Prostate gland (tissue), 2 donors: ENCODE data around the gene TSPOAP1. TPM values are rescaled to one million over a fixed set of nuclear protein-coding genes. Genes with fewer than 3 reads are reported as not detected.

Source experiments
- DNase-seq: peaks from one replicate; pipeline ENCODE4 v3.0.0-alpha.2; 2019; ENCODE audit warnings: low spot score
- H3K27ac ChIP-seq, 2 donors: fragments of 200-600 bp; sonication (generic); 2 replicates each; pipeline ENCODE4 v1.5.1; 2017 to 2019
- H3K27me3 ChIP-seq: fragments of 200-600 bp; sonication (generic); replicated peaks from 2 replicates; pipeline ENCODE4 v1.5.1; 2019; ENCODE audit not compliant: insufficient read depth
- H3K36me3 ChIP-seq, 2 donors: fragments of 200-600 bp; sonication (generic); 1 replicate in 1 of 2; 2 replicates in 1 of 2; pipeline versions ENCODE4 v1.5.1 to v1.8.1; 2017 to 2019
- H3K4me1 ChIP-seq: fragments of 200-600 bp; sonication (generic); replicated peaks from 2 replicates; pipeline ENCODE4 v1.5.1; 2019
- H3K4me3 ChIP-seq, 2 donors: fragments of 200-600 bp; sonication (generic); 2 replicates each; pipeline ENCODE4 v1.5.1; 2017 to 2019
- H3K9me3 ChIP-seq: fragments of 200-600 bp; sonication (generic); 2 replicates; pipeline ENCODE4 v1.5.1; 2017
- CTCF ChIP-seq, 4 experiments: fragments of 200-600 bp in 2 of 4; fragments of 450-650 bp in 2 of 4; sonication (generic) in 2 of 4; IDR thresholded peaks; 1 replicate in 3 of 4; 2 replicates in 1 of 4; pipeline ENCODE4 v1.5.1; 2016 to 2019; ENCODE audit warnings: antibody characterized with exemption in 4 of 4, mild to moderate bottlenecking in 2 of 4, moderate library complexity in 2 of 4
- POLR2A ChIP-seq: fragments of 450-650 bp; IDR thresholded peaks from one replicate; pipeline ENCODE4 v1.6.1; 2016; ENCODE audit warnings: antibody characterized with exemption, mild to moderate bottlenecking
- POLR2AphosphoS5 ChIP-seq: sonication (generic); formaldehyde crosslinking; IDR thresholded peaks from one replicate; pipeline ENCODE4 v1.6.1; 2017; ENCODE audit warnings: antibody characterized with exemption
- WGBS: methylation state at CpG from one replicate; pipeline ENCODE4 v1.1.5; 2018; 5-methylcytosine and 5-hydroxymethylcytosine counted together
- intact Hi-C: fragments of 100-400 bp; cut with DNase I; formaldehyde crosslinking; loops from one replicate; pipeline ENCODE4 v1.14.2; 2022
- microRNA counts, 2 donors: library from miRNA; unstranded; fragments of <30 nt; microRNA quantifications; one replicate each; lab custom pipeline; 2016 to 2017
- microRNA-seq: library from miRNA; unstranded; fragments of <30 nt; microRNA quantifications from one replicate; pipeline ENCODE4, GENCODE V29; 2016
- small RNA-seq, 2 donors: library from RNA; depleted of rRNA; stranded (forward); fragments of <200 nt; gene quantifications; one replicate each; pipeline ENCODE3, GENCODE V24; 2016
- total RNA-seq, 2 donors: library from RNA; depleted of rRNA; stranded (reverse); fragments of >200 nt; gene quantifications; one replicate each; pipeline ENCODE4 v1.1.0, GENCODE V29; 2016

TSPOAP1 gene
- total RNA-seq, 2 donors from 2014 or later = 22.7 to 26.5 TPM

- no peaks in the 10 kb centered on the region for H3K4me1 ChIP-seq
- peaks cover 4% of the 10 kb centered on the region for H3K27me3 ChIP-seq
- no peak overlapping the region for H3K27ac ChIP-seq
- intact Hi-C loops = no loop called here
- 26% methylated on average over 8 of the region's 8 CpGs for WGBS
- DNase-seq = no peak
- H3K4me3 ChIP-seq = no peak overlapping the region
- no peaks in the 10 kb centered on the region for H3K9me3 ChIP-seq
- no peaks in the 10 kb centered on the region for H3K36me3 ChIP-seq
- TF ChIP-seq POLR2AphosphoS5 (no peak), CTCF (IDR thresholded peaks at IDR 0.05) (no peak), POLR2A (no peak)
These were observed 73.8 kb downstream of the TSPOAP1 start for GRCh38 chr17:58254803-58255202.

GRCh38 chr17:58253082-58253481 lies 75.5 kb downstream of the TSPOAP1 start:
- intact Hi-C loops = no loop called here
- H3K4me1 ChIP-seq = no peaks in the 10 kb centered on the region
- no peak overlapping the region for H3K27ac ChIP-seq
- H3K9me3 ChIP-seq = no peaks in the 10 kb centered on the region
- TF ChIP-seq POLR2AphosphoS5 = no peak
- TF ChIP-seq POLR2A = no peak
- no peak for TF ChIP-seq CTCF (IDR thresholded peaks at IDR 0.05)
- DNase-seq = no peak
- H3K27me3 ChIP-seq = peaks cover 4% of the 10 kb centered on the region
- 88% methylated on average over 3 of the region's 3 CpGs for WGBS
- H3K36me3 ChIP-seq = no peaks in the 10 kb centered on the region
- H3K4me3 ChIP-seq = no peak overlapping the region

GRCh38 chr17:58252141-58252540 lies 76.5 kb downstream of the TSPOAP1 start:
- Histone ChIP-seq H3K36me3 (no peaks in the 10 kb centered on the region), H3K9me3 (no peaks in the 10 kb centered on the region), H3K4me1 (no peaks in the 10 kb centered on the region), H3K27ac (no peak overlapping the region), H3K4me3 (no peak overlapping the region), H3K27me3 (peaks cover 4% of the 10 kb centered on the region)
- no peak for DNase-seq
- TF ChIP-seq CTCF (IDR thresholded peaks at IDR 0.05) (no peak), POLR2A (no peak), POLR2AphosphoS5 (no peak)
- intact Hi-C loops = no loop called here
- WGBS = 67% methylated on average over 9 of the region's 9 CpGs

MicroRNA genes within 50 kb of the gene (microRNA counts, 767-probe panel; counts per million panel counts)
- 2,448 to 3,397 counts per million in 2 donors for microRNA hsa-miR-142-3p (lab: Ali Mortazavi, UCI)
- 2,000 to 2,705 counts per million in 2 donors for microRNA hsa-miR-142-5p (lab: Ali Mortazavi, UCI)

Small RNA genes within 50 kb of the gene (microRNA-seq; reads per million reads assigned to microRNA genes)
- not detected for gene MIR4736

Small RNA genes within 50 kb of the gene (small RNA-seq; reads per million reads assigned to genes)
- gene MIR4736 = 0 to 0.10 reads per million in 2 donors

Other genes with a start within 250 kb of the TSPOAP1 start
- 10 to 100 TPM; 29.9 to 33.0 TPM for gene DYNLL2, start 245.4 kb downstream of the TSPOAP1 start, total RNA-seq
- gene OR4D1, start 180.4 kb downstream of the TSPOAP1 start, total RNA-seq = under 1 TPM in 1 of 2 donors, not detected in 1; 0.34 TPM
- gene OR4D2, start 161.8 kb downstream of the TSPOAP1 start, total RNA-seq = not detected
- gene EPX, start 136.1 kb downstream of the TSPOAP1 start, total RNA-seq = not detected
- gene MKS1, start 109.5 kb downstream of the TSPOAP1 start, total RNA-seq = 10 to 100 TPM; 14.1 to 28.7 TPM
- gene LPO, start 90.2 kb downstream of the TSPOAP1 start, total RNA-seq = not detected
- under 1 TPM in 1 of 2 donors, not detected in 1; 0.57 TPM for gene MPO, start 47.9 kb downstream of the TSPOAP1 start, total RNA-seq
- gene SUPT4H1, start 23.4 kb upstream of the TSPOAP1 start, total RNA-seq = 10 to 100 TPM; 44.8 to 70.0 TPM
- 10 to 100 TPM; 29.3 to 31.9 TPM for gene RNF43, start 88.7 kb upstream of the TSPOAP1 start, total RNA-seq
- gene HSF5, start 159.6 kb upstream of the TSPOAP1 start, total RNA-seq = 10 to 100 TPM in 1 of 2 donors, not detected in 1; 11.5 TPM
- gene MTMR4, start 185.8 kb upstream of the TSPOAP1 start, total RNA-seq = 100 to 1,000 TPM in 1 of 2 donors, 10 to 100 TPM in 1; 50.7 to 179 TPM